GM19240 (cell line): ENCODE data around the gene RIPOR3.
A peak's percentile ranks its signal among the peaks of the same experiment; 100 is the strongest.

Experiments used
- DNase-seq: peaks from one replicate; pipeline ENCODE4 v3.0.0; 2011; ENCODE audit warnings: low spot score; ENCODE audit not compliant: insufficient read length

The RIPOR3 gene

GRCh38 chr20:50690650-50691572 lies at the start of gene RIPOR3:
Gene RIPOR3, minus strand, starts transcription at chr20:50691542. Its CDS starts 414 bp downstream, at chr20:50691128.
- no peak for DNase-seq

- DNase-seq, result no peak
These were observed 46.0 kb upstream of the RIPOR3 start for GRCh38 chr20:50737352-50737751.

- DNase-seq, result no peak
These were observed 44.5 kb upstream of the RIPOR3 start for GRCh38 chr20:50735813-50736212.

GRCh38 chr20:50734730-50735679 lies 43.7 kb upstream of the RIPOR3 start:
- no peak for DNase-seq

- no peak for DNase-seq
These were observed 42.5 kb upstream of the RIPOR3 start for GRCh38 chr20:50733644-50734349.

- DNase-seq, result no peak
These were observed 40.8 kb upstream of the RIPOR3 start for GRCh38 chr20:50731930-50732690.

GRCh38 chr20:50731055-50731929 lies 40.0 kb upstream of the RIPOR3 start, which contains the start of gene PARD6B:
Gene PARD6B, plus strand, starts transcription at chr20:50731580. Its CDS starts 207 bp downstream, at chr20:50731787.
- peak; percentile 98 for DNase-seq

GRCh38 chr20:50730765-50731054 lies 39.4 kb upstream of the RIPOR3 start:
- DNase-seq, result no peak

- no peak for DNase-seq
These were observed 38.8 kb upstream of the RIPOR3 start for GRCh38 chr20:50729901-50730764.

GRCh38 chr20:50728981-50729874 lies 37.9 kb upstream of the RIPOR3 start:
- no peak for DNase-seq

GRCh38 chr20:50728486-50728980 lies 37.2 kb upstream of the RIPOR3 start:
- no peak for DNase-seq

GRCh38 chr20:50727792-50728485 lies 36.6 kb upstream of the RIPOR3 start:
- no peak for DNase-seq

- no peak for DNase-seq
These were observed 35.8 kb upstream of the RIPOR3 start for GRCh38 chr20:50726955-50727791.

GRCh38 chr20:50725724-50726005 lies 34.3 kb upstream of the RIPOR3 start:
- no peak for DNase-seq

- no peak for DNase-seq
These were observed 33.7 kb upstream of the RIPOR3 start for GRCh38 chr20:50724851-50725723.
